UCSD-AML1 (cell line): ENCODE measurements around the gene VDR.

Experiments used
- DNase-seq: peaks from one replicate; lab custom pipeline; 2025; ENCODE audit not compliant: unreplicated experiment; lab: John Stamatoyannopoulos, UW

Gene VDR

DNA sequence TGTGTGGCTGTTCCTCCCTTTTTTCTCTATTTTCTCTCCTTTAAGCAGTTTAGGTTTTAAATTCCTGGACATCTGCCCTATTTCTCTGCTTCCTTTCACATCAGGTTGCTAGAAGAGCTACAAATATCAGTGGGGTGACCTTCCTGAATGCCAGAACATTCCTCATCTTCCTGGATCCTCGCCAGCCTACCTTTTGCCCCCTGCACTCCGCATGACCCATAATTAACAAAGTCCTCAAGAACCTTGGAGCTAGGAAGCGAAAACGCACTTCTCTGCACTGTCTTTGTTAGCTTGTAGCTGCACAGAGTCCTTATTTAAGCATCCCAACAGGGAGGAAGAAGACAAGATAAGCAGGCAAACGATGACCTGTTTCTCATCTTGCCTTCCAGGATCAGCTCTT lies 30.5 kb downstream of the VDR start:
- DNase-seq, result no peak

DNA sequence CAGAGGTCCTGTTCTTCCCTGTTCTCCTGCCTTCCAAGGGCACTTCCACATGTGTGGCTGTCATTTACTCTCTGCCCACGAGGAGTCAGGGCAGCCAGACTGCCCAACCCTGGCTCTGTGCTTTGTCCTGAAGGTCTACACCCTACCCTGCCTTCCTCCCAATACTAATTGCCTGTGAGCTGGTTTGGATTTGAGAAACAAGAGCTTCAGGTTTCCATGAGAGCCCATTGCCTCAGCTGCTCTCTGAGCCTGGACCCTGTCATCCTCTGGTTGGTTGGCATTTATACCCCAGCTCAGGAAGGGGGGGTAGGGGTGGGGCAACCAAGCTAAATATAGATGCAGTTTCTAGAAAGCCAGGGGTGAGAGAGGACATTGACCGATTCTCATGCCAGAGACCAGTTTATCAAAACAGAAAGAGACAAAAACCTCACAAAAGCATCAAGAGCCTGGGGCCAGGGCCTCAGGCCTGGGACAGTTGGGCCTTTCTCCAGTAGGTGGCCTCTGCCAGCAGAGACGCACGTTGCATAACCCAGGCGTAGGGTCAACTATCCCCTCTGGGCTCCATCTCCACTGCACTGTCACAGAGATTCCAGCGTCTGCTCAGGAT lies 34.5 kb downstream of the VDR start:
- DNase-seq, result peak; percentile 35

DNA sequence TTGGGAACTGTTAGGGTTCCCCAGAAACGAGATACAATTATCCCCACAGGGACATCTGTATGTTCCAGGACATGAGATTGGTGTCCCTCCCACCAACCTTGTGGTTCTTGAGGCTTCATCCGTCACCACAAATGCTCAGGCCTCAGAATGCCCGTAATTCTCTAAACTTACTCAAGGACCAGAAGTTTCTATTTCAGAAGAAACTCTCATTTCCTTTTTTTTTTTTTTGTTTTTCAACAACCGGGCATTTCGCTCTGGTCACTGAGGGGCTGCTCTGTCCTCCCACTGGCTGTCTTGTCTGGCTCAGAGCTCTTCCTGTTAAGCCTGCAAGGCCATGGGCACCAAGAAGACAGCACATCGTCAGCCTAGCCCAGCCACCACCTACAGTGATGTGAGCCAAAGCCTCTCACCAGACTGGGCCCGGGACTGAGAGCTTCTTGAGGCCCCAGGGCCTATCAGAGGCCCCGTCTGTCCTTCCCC lies 36.2 kb downstream of the VDR start:
- DNase-seq, result peak; percentile 51

DNA sequence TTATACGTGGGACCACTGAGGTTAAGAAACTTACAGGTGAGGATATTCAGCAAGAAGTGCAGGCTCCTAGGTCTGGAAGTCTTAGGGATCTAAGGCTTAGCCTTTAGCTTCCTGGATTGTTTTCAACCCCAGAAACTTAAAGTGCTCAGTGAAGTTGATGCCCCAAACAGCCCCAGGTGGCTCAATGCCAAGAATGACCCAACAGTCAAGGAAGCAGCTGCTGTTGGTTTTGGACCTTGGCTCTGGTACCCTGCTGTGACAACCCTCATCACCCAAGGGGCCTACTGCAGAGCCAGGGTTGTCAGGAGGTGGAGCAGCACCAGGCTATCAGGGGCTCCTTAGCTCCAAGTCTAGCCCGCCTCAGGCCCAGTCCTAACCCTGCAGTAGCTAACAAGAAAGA lies 36.8 kb downstream of the VDR start:
- DNase-seq, result no peak

DNA sequence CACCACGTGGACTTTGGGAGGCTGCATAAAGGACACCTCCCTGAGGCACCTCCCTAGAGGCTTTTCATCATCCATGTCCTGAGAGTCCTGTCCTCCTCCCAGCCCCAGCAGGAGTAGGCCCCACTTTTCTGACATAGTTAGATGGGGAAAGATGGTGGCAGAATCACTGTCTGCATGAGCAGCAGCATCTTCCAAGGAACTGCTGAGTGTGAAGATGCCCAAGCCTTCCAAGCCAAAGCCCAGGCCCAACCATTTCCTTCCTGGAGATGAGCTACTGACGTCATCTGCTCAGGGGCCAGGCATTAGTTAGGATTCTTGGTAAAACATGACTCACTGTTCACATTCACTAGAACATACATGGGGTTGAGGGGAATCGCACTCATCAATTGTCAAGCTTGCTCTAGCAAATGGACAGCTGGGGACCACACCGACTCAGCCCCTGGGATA lies 37.3 kb downstream of the VDR start:
- DNase-seq, result peak; percentile 48

DNA sequence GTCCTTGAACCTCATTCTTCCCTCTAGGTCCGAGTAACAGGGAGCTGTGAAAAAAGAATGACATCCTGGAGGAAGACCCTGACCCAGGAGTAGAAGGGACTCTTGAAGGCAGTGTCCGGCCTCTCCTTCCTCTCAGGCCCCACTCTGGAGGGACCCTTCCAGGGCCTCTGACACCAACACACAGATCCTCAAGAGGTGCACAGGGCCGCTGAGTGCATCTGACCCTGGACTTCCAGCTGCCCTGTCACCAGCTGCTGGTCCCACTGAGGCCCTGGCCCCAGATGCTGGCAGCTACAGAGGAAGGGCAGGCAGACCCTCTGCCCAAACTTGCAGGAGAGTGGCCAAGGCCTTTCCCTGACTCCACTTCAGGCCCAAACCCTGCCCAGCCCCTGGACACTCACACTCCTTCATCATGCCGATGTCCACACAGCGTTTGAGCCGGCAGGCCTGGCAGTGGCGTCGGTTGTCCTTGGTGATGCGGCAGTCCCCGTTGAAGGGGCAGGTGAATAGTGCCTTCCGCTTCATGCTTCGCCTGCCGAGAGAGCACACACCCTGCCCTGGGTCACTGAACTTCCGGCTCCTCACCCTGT lies 40.1 kb downstream of the VDR start:
- no peak for DNase-seq

DNA sequence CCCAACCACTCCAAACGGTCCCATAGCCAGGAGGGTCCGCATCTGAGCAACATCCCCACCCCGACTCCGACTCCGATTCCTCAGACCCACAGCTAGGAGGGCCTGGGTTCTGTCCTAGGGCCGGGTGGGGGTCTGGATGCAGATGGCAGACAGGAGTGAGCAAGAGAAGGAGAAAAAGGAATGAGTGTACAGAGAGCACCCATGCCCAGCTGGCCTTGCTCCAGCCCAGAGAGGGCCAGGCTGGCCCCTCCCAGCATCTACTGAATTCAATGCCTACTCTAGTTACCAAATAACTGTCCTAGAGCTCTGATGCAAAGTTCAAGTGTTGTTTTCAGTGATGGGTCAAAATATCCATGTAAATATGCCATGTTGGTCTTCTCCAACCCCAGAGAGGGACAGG lies 40.8 kb downstream of the VDR start:
- no peak for DNase-seq

DNA sequence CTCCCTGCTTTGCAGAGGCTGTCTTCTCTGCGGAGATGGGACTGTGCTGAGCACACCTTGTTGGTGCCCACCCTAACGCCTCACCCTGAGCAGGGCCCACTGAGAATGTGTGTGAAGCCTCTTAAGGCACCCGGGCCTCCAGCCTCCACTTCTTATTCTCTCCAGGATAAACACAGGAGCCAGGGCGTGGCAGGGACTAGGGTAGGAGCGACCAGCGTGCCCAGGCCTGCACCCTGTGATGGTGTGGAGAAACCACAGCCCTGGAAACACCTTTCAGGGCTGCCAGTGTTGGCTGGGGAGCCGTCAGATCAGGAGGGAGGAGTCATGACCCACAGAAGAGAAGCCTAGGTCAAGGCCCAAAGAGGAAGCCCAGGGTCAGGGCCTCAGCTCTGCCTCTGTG lies 41.3 kb downstream of the VDR start:
- no peak for DNase-seq

DNA sequence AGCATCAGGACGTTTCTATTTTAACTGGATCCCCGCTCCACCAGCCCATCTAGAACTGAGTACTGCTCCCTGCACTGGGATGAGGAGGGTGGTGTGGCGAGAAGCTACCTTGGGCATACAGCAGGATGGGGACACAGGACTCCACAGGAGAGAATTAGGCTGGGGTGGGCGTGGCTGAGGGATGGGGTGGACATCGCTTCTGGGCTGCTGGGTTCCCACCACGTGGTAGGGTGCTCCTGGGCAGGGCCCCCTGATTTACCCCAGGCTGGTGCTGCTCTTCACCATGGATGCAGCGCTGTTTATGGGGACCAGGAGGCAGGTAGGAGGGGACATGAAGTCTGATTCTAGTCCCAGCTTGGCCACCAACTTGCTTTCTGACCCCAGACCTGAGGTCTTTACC lies 41.9 kb downstream of the VDR start:
- no peak for DNase-seq

DNA sequence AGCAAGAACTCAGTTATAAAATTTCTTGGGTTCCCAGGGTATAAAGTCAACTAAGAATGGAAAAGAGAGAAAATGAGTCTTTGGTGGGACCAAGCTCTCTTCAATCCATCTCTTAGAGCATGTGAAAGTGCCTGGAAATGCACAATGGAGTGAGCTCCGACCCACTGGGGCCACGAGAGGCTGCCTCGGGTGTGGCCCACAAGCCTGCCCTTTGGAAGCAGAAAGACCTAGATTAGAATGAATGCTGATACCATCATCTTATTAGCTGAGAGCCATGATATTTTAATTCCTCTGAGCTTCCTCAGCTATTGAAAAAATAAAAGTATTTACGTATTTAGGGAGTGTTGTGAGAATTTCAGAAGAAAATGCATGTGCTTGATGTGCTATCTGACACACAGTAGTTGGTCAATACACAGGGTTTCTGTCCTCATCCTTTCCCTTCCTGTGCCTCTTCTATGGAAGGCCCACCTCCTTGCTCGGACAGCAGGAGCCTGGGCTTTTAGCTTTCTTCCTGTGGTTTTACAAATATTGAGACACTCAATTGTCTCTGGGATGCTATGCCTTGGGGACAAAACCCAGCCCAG lies 42.5 kb downstream of the VDR start:
- no peak for DNase-seq

DNA sequence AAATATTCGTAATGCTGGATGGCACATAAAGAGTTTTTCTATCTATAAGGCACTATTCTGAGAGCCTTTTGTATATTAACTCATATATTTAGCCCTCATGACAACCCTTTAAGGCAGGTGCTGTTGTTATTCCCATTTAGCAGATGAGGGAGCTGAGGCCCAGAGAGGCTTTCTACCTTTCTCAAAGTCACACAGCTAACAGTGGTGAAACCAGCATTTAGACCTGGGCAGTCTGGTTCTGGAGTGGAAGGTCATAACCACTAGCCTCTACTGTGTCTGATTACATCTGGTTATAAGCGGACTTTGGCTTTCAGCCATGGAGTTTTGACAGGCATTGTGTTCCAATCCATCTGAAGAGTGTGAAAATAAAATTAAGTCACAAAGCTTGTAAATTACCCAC lies 43.9 kb downstream of the VDR start:
- DNase-seq, result no peak

DNA sequence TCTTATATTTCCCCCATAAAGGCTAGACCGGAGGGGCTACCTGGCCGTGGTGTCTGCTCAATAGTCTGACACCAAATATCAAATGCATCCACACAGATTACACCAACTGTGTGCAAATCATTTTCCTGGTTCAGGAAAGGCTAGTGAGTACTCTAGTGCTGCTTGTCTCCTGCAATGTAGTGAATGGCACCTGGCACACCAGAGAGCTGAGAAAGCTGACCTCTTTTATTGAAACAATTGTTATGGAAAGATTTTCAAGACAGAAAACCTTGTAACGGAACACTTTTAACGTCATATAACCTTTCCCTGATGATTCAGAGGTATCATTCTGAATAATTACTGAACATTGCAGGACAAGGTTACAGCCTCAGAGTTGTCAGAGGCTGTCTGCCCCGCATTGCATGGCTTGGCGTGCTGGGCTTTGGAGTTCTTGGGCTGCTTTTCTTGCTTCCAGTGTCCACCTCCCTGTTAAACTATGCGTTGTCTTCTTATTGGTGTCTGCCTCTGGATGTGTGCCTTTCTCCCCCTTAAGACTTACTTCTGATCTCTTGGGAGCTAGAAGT lies 44.4 kb downstream of the VDR start:
- no peak for DNase-seq

DNA sequence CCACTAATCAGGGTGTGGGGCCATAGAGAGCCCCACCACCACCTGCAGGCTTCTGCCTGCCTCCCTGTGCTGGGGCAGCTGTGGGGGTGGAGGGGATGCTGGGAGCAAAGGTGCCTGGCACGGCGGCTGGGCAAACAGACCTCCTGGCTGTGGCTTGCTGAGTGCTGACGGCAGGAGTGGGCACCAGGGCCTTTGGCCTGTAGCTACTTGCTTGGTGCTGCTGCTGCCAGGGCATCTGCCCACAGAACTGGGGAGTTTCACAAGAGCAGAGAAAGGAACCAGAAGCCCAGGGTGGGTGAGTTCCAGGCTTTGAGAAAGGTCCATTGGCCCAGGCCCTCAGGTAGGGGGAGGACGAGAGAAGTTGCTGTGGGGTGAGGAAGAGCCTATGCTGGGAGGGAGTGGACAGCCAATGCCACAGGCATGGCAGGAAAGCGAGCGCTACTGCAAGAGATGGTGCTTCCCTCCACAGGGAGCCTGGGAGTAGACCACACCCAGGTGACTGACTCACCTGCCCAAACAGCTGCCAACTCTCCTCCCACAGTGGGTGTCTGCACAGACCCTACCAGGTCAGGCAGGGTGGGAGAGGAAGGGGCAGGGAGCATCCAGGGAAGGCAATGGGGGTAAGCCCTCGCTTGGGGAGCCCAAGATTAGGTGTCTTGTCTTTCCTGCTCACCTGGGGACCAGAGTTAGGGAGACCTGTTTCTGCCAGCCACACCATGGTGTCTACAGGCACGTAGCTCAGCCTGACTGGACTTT lies 46.1 kb downstream of the VDR start:
- DNase-seq, result no peak

DNA sequence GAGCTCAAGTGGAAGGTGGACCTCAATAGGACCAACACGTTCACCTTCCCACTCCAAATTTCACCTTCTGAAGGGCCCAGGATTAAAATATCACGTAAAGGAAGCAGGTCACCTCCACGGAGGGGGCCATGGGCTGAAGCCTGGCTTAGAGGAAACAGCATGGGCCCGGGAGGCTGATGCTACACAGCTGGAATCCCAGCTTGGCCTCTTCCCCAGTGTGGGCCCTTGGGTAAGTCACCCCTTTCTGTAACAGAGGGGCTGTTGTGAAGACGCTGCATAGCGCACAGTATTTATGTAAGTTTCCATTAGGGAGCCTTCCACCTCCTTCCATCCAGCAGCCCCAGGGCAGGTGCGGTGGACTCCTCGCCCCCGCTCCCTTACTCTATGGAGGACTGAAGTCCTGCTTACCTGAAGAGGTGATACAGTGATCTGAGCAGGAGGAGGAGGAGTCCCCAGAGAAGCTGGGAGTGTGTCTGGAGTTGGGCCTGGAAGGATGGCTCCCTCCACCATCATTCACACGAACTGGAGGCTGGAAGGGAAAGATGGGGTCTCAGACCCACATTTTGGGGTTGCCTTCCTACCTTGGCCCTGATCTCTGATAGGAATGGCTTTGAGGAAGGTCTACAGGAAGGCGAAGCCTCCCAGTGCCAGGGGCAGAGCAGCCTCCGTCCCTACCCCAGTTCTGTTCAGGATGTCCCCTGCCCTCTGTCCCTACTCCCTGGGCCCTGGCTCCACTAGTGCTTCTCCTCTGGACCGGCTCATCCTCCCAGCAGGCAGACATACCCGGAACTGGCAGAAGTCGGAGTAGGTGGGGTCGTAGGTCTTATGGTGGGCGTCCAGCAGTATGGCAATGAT lies 47.8 kb downstream of the VDR start:
- no peak for DNase-seq

DNA sequence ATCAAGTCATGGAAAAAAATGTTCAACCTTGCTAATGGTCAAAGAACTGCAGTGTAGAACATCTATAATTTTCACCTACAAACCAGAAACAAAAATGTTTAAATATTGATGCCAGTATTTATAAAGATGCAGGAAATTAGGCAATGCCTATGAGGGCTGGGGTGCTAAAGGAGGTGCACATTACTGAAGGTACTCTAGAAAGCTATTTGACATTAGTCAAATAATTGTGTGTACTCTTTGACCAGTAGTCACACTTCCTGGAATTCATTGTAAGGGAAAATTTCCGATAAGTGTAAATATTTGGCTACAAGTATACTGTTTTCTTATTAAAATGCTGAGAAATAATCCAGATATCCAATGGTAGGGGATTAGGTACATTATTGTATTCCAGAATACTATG lies 48.7 kb downstream of the VDR start:
- DNase-seq, result no peak

DNA sequence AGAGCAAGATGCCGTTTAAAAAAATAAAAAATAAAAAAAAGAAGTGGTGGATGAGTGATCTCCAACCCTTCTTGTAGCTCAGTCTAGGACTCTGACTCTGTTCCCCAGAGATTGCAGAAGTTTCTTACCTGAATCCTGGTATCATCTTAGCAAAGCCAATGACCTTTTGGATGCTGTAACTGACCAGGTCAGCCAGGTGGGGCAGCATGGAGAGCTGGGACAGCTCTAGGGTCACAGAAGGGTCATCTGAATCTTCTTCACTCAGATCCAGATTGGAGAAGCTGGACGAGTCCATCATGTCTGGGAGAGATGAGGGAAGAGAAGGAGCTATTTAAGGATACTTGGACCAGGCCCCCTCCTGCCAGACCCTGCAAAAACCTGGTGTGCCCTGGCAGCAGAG lies 49.3 kb downstream of the VDR start:
- DNase-seq, result no peak

DNA sequence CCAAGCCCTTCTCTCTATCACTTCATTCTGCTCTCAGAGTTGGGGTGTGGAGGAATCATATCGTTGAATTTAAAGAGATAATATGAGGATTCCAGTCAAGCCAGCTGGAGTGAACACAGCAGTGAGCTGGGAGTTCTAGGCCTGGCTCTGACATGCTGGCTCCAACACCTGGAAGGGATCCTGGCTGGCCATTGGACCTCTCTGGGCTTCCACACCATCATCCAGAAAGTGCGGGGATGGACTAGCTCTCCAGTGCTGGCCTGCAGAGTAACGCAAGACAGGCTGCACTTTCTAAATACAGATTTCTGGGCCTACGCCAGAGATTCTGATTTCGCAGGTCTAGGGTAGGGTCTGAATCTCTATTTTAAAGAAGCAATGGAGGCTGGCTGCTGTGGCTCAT lies 50.3 kb downstream of the VDR start:
- DNase-seq, result no peak

DNA sequence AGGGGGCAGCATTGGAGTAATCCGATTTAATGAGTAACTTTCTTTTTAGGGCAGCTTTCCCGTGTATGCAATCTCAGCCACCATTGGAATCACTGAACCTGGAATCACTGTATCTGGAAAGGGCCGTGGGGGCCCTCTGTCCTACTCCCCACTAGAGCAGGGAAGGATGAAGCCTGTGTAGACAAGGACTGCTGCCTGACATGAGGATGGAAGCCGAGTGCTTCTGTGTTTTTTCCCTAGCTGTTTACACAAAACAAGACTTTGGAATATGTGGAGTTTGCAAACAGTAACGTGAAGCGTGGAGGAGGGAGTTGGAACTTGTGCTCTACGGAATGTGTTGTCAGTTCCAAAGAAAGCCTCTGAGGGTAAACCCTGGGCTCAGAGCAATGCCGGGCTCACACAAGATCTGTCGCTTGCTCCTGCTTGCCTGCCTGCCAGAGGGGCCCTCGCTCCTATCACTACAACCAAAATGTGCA lies 52.7 kb downstream of the VDR start:
- DNase-seq, result no peak

DNA sequence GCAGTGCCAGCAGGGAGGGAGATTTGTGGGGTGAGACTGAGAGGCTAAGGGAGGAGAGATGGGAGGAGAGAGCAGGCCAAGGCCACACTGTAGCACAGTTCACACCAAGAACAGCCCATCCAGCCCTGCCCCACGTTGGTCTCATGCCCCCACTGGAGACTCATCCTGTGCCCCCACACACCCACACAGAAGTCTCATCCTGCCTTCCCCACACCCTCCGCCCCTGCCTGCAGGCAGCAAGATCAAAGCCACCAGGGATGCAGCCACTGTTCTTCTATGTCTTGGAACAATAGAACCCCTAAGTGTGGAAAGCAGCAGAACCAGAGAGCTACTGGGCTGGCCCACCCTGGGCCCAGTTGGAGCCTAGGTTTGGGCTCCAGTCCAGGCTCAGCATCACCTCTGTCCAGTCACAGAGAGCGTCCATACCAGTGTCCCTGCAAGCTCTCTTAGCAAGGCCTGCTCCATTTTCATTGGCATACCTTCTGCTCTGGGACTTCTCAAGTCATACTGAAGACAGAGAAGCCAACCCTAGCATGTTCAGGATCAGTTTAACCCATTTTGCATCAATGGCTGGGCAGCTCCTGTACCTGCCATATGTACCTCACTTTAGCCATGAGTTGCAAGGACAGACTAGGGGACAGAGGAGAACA lies 53.4 kb downstream of the VDR start:
- DNase-seq, result no peak
